Esophagus squamous epithelium (tissue), 4 donors: ENCODE data around the gene LMNA.
"Not testable (repeated sequence)": the region's sequence is repeated elsewhere in the genome, so short reads cannot be mapped to it uniquely, and the experiment has no call there.

Experiments
- CTCF ChIP-seq, 6 experiments: fragments of 450-650 bp in 4 of 6; fragments of 200-600 bp in 2 of 6; sonication (generic) in 2 of 6; IDR thresholded peaks; one replicate each; pipeline ENCODE4 v1.5.1; 2016 to 2019; ENCODE audit warnings: antibody characterized with exemption in 6 of 6, mild to moderate bottlenecking in 4 of 6, moderate library complexity in 4 of 6
- POLR2A ChIP-seq, 4 donors: fragments of 450-650 bp; IDR thresholded peaks; one replicate each; pipeline ENCODE4 v1.6.1; 2017; ENCODE audit warnings: antibody characterized with exemption in 4 of 4, mild to moderate bottlenecking in 4 of 4, moderate library complexity in 3 of 4

DNA sequence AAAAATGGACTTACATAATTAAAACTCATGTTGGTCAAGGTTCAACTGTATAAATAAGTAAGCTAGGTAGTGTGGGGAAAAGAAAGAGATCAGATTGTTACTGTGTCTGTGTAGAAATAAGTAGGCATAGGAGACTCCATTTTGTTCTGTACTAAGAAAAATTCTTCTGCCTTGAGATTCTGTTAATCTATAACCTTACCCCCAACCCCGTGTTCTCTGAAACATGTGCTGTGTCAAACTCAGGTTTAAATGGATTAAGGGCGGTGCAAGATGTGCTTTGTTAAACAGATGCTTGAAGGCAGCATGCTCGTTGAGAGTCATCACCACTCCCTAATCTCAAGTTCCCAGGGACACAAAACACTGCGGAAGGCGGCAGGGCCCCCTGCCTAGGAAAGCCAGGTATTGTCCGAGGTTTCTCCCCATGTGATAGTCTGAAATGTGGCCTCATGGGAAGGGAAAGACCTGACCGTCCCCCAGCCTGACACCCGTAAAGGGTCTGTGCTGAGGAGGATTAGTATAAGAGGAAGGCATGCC, 66.9 kb downstream of the LMNA start:
- TF ChIP-seq CTCF, POLR2A (IDR thresholded peaks at IDR 0.05): not testable (repeated sequence)
